Stimulated activated CD8-positive, alpha-beta memory T cell treated with anti-CD3 and anti-CD28 coated beads, Interleukin-12 subunit alpha, Interleukin-12 subunit beta, amount 100 ng/mL, for 24 hours (primary cell): Measurements from ENCODE around the gene CISTR.
"Not testable (repeated sequence)": the region's sequence is repeated elsewhere in the genome, so short reads cannot be mapped to it uniquely, and the experiment has no call there.

Source experiments
- DNase-seq: peaks from one replicate; pipeline ENCODE4 v3.0.0-alpha.2; 2020; ENCODE audit errors: extremely low read depth

CISTR gene

GRCh38 chr12:53764615-53765014, 12.8 kb upstream of the CISTR start:
- no peak for DNase-seq

DNA sequence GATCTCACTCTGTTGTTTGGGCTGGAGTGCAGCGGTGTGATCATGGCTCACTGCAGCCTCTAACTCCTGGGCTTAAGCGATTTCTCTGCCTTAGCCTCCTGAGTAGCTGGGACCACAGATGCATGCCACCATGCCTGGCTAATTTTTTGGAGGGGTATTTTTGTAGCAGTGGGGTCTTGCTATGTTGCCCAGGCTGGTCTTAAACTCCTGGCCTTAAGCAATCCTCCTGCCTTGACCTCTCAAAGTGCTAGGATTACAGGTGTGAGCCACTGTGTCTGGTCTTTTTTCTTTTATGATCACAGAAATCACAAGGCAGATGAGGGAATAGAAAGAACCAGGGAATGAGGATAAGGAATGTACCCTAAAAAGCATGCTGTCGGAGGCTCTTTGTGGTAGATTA, 11.0 kb upstream of the CISTR start:
- DNase-seq, result not testable (repeated sequence)

DNA sequence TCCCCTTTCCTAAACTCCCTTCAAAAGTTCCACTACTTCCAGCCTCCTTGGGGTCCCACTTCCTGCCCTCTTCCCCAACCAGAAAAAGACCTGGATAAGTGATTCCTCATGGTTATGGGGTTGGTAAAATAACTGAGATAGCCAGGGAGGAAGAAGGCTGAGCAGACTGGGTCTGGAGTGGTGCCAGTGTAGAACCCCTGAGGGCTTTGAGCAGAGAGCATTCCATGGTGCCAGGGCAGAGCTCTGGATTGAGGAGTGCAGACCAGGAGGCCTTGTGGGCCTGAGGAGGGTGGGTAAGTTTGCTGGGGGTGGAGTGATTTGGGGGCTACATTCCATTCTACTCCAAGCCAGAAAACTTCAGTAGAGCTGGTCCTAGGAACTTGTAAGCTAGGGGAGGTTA, 9.5 kb upstream of the CISTR start:
- DNase-seq, result no peak

GRCh38 chr12:53759261-53759660, 7.5 kb upstream of the CISTR start:
- DNase-seq, result no peak

- no peak for DNase-seq
These were observed 6.9 kb upstream of the CISTR start for GRCh38 chr12:53758730-53759103.

DNA sequence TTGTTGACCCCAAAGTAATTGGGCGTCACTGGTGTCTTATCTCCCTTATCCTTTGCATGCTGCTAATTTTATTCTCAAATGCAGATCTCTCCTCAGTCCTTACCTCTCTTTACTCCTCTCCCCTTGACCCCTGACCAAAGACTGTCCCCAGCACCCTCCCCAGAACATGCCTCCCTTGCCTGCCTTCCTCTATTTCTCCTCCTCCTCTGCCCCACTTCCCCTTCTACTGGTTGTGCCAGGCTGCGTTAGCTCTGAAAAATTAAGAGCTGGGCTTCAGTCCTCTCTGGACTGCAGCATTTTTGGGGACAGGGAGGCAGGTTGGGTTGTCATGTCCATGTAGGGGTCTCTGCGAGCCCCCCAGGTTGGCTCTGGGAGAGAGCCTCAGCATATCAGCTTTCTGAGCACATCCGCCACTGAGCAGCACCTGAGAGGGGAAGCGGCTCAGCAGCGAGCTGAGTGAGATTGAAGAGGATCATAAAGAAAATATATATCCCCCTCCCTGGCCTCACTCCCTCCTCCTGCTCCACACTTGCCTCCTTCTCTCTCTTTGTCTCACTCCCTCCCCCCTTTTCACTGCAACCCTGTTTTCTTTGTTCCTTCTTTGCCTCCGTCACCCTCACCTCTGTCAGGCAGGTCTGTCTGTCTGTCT, 6.4 kb upstream of the CISTR start:
- DNase-seq, result no peak

DNA sequence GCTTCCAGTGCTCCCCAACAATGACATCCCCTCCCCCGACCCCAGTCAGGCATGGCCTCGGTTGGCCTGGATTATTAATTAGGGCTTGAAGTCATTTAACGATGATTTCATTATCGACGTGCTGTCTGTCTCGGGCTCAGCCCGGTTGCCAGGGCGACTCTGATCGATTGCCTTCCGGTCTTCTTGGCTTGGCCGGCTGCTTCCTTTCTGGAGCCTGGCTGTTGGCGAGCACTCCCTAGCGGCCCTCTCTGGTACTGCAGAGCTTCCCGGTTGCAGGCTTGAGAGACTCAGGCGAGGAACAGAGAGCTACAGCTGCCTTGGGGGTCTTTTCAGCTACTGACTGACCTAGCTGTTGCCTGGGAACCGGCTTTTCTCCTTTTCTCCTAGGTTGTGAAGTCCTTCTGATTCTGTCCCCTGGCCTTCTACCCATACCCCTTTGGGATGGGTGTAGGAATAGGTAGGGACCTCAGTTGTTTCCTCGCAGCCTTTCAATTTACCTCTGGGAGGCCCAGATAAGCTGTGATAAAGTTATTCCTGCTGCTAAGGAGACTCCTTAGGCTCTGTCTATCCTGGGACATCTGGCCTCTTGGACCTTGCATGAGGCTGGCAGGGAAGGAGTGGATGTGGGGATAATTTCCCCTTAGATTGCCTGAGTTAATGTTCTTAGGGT, 5.5 kb upstream of the CISTR start:
- peak; percentile 48 for DNase-seq

GRCh38 chr12:53756300-53757100, 4.7 kb upstream of the CISTR start:
- no peak for DNase-seq

- no peak for DNase-seq
These were observed 4.1 kb upstream of the CISTR start for GRCh38 chr12:53755893-53756292.

DNA sequence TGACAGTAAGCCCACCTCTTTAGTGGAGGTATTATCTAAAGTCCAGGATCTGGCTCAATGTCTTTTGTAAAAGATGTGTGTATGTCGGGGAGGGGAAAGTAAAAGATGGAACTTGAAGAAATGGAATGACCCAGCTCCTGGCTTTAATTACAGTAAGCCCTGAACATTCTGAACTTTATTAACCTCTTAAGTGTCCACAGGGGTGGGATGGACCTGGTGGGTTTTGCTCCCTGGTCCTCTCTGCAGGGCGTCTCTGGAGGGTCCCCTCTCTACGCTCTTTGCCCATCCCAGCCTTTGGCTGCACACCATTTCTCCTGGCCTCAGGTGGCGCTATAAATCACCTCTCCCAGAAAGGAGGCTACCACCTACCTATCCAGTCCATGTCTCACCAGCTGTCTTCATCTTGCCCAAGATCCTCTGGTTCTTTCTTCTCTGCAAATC, 3.7 kb upstream of the CISTR start:
- DNase-seq, result no peak

DNA sequence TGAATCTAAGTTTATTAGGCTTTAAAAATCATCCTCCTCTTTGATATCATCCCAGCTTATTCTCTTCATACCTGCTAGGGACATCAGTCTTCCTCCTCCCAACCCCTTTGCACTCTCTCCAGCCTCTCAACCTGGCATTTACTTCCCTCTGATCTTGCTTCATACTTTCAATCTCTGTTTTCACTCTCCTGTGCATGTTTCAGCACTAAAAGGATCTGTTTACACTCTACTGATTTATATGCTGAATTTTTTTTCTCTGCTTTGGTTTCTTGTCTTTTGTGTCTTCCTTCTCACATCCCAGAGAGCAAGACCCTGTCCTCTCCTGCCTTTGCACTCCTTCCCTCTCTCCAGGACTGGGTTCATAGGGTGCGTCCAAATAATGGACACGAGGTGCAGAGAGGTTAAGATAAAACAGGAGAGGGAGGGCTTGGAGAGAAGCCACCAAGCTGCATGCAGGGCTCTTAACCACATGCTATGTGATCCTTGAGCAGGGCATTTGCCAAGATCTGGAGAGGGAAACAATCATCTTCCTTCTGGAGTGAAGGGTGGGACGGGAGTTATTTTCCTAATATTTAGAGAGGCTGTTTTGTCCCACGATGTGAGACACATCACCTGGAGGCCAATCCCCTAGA, 3.0 kb upstream of the CISTR start:
- no peak for DNase-seq

- DNase-seq, result no peak
These were observed 2.4 kb upstream of the CISTR start for GRCh38 chr12:53754188-53754585.

DNA sequence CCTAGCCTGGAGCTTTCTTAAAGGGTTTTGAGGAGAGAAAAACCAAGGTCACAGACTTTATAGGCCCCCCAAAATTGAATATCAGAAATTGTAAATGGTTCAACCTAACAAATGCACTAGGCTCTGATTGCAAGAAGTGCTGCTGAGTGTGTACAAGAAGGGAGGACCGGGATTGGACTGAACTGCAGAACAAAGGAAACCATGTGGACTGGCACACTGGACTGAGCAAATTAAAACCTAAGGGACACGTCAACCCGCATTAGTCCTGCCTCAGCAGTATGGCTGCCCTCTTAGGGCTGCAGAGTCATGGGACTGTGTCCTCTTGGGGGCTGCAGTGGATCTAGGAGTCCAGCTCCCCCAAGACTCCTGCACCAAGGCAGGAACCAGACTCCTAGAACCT, 842 bp upstream of the CISTR start:
- no peak for DNase-seq

DNA sequence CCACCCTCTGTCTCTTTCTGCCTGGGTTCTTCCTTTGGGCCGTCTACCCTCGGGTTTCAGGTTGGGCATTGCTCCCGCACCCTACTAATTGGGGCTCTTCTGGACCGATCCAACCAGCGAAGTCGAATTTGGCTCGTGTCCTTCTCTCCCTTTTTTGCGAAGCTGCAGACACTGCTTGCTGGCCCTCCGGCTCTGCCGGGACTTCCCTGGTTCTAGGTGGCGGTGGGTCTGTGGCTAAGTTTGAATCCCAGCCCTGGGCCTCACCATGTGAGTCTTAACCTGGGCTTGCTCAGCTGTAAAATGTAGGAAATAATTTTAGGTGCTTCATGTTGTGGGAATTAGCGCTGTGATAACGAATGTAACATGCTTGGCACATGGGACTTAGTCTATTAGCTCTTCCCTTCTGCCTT, 418 bp upstream of the CISTR start:
- DNase-seq, result no peak

DNA sequence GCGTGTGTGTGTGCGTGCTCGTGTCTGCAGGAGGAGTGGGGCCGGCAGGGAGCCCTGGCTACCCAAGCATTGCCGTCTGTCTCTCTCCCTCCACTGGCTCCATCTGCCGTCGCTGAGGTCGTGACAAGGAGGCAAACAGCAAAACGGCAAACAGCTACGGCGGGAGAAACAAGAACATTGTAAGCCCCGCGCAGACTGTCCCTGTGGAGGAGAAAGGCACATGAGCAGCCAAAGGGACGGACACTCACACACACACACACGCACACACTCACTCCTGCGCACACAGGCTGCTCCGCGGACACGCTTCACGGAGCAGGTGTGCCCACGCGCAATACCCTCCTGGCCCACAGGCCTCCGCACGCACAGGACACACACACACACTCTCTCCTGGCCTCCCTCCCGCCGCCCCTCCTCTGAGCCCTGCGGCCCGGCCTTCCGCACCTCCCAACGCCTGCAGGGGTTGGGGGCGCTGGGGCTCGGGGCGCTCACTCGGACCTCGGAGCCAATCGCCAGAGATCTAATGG, 905 bp downstream of the CISTR start:
- no peak for DNase-seq

- DNase-seq, result no peak
These were observed 1.6 kb downstream of the CISTR start for GRCh38 chr12:53749986-53750811.

- no peak for DNase-seq
These were observed 3.5 kb downstream of the CISTR start for GRCh38 chr12:53748072-53748840.

DNA sequence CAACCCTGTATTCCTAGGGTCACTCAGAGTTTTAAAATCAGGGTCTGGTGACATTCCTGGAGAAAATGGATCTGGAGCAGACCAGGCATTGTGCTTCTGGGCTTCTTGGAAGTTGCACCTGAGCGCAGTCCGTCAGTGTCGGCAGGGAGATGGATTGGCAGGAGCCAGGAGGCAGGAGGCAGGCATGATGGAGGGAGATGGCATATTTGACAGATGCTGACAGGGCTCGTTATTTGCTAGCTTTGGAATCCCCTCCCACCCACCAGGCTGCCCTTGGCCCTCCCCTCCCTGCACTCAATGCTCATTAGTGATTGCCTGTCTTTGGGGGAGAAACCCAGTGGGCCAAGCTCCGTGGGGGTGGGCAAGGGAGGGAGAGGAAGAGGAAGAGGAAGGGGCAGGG, 4.7 kb downstream of the CISTR start:
- DNase-seq, result no peak

DNA sequence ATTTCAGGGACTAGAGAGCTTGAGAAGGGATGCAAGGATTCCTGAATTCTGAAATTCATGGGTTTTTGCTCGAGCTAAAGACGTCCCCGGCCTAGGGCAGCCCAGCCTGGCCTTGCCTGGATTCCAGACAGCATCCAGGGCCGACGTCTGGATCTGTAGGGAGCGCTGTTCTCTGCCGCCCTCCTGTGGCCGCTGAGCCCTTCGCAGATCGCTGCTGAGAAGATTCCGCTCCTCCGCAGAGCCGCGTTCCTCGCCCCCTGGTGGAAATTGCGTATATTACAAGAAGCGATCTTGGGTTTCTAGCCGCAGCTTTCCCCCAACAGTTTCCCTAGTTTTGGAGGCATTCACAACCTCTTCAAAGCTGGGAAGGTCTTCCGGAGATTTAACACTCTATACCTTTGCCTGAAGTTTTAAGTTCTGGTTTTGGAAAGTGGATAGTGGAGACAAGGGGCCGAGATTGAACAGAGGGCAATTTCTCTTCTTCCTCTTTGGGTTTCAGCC, 5.1 kb downstream of the CISTR start:
- DNase-seq, result peak; percentile 63

DNA sequence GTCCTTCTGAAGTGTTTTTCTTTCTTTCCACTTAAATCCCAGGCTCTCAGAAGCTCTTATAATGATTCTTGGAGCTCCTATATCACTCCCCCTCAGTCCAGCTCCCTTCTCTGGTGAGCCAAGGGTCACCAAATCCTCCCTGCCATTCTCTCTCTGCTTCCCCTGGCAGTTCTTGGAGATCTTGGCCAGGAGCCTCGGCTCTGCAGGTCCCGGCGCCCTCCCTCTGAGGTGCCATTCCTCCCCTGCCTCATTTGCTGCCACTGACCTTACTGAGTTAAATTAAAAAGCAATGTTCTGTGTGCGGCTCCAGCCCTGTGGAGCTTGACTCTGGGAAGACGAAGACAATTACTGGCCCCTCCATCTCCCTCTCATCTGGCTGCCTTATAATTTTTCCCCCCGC, 7.0 kb downstream of the CISTR start:
- DNase-seq, result no peak

DNA sequence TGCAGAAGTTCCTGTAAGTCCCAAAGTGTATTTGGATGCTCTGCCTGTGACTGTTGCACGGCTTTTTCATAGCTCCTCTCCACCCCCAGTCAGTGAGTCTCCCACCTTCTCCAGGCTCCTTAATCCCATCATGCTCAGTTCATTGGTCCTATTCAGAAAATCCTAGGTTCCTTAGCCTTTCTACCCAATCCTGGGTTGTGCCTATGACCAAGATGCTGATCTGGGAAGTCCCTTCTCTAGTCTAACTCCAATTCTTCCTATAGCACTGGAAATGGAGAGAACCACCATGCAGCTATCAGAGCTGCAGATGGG, 7.7 kb downstream of the CISTR start:
- DNase-seq, result no peak
